HG03064 (cell line): ENCODE data around the gene DEFB121.
"Not testable (repeated sequence)": the region's sequence is repeated elsewhere in the genome, so short reads cannot be mapped to it uniquely, and the experiment has no call there.

Experiments used
- ATAC-seq: cut with Tn5 transposase; IDR thresholded peaks from one replicate; pipeline ENCODE4 v1.9.1; 2021; ENCODE audit warnings: low read depth; ENCODE audit not compliant: unreplicated experiment

DEFB121 gene, protein sequence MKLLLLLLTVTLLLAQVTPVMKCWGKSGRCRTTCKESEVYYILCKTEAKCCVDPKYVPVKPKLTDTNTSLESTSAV

DNA sequence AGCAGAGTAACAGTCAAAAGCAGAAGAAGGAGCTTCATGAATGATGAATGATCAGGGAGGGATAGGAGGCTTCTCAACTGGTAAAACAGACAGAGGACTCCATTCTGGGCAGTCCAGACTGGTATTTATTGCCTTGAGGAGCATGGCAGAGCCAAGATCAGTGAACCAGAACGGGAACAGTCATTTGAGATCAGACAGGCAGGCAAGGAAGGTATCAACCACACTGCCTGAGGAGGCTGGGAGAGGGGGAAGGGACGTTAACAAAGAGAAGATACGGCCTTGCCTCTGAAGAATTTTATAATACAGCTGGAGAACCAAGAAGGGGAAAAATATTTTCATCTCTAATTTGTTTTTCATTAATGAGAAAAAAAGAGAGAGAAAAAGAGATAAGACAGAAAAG is at the start of gene DEFB121:
TSS of gene DEFB121 (minus strand) at position 101 of the 400 bp plus-strand sequence. CDS start at position 38, 63 bp downstream.
- ATAC-seq: no peak

DNA sequence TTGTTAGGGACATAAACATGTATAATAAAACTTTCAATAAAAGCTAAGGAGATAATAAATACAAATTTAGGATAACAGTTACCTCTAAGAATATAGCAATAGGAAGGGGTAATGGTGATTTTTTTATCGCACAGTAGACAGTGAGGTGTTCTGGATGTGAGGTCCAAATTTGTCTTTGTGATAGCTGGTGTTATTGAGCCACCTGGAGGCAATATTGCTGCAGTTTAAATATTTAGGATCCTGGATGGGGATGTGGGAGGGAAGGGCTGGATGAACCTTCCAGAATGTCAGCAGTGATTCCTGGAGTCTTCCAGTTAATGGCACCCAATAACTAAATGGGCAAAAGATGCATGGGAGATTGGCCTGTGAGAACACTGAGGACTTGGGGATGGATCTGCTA is 48.3 kb upstream of the DEFB121 start:
- no peak for ATAC-seq

DNA sequence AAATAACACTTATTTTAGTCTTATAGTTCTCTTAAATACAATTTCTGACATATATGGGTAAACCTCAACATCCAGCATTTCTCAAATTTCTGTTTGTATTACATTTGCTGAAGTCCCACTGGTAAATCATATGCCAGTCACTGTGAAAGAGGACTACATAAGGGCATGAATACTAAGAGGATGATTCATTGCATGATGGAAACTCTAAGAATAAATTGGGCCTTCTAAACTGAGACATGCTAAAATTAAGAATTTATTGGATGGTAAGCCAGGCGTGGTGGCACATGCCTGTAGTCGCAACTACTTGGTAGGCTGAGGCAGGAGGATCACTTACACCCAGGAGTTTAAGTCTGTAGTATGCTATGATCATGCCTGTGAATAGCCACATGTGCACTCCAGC is 46.6 kb upstream of the DEFB121 start:
- no peak for ATAC-seq

DNA sequence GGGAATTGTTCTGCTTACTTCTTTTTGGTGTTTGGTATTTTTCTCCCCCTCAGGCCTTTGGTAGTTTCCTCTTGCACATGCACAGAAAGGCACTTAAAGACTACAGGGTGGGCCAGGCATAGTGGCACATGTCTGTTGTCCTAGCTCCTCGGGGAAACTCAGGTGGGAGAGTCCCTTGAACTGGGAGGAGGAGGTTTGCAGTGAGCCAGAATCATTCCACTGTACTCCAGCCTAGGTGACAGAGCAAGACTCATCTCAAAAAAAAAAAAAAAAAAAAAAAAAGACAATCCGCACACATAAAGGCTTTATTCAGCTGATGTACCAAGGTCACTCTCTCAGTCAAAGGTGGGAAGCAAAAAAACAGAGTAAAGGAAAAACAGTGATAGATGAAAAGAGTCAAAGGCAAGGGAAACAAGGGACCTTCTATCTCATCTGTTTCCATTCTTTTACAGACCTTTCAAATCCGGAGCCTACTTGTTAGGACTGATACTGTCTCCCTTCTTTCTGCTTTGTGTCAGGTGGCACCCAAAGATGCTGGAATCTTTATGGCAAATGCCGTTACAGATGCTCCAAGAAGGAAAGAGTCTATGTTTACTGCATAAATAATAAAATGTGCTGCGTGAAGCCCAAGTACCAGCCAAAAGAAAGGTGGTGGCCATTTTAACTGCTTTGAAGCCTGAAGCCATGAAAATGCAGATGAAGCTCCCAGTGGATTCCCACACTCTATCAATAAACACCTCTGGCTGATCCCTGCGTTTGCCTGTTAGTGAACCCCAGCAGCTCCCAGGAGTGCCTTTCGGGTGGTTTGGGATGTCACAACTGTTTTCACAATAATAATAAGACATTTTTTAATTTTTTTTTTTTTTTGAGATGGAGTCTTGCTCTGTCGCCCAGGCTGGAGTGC is 43.7 kb upstream of the DEFB121 start:
- no peak for ATAC-seq

DNA sequence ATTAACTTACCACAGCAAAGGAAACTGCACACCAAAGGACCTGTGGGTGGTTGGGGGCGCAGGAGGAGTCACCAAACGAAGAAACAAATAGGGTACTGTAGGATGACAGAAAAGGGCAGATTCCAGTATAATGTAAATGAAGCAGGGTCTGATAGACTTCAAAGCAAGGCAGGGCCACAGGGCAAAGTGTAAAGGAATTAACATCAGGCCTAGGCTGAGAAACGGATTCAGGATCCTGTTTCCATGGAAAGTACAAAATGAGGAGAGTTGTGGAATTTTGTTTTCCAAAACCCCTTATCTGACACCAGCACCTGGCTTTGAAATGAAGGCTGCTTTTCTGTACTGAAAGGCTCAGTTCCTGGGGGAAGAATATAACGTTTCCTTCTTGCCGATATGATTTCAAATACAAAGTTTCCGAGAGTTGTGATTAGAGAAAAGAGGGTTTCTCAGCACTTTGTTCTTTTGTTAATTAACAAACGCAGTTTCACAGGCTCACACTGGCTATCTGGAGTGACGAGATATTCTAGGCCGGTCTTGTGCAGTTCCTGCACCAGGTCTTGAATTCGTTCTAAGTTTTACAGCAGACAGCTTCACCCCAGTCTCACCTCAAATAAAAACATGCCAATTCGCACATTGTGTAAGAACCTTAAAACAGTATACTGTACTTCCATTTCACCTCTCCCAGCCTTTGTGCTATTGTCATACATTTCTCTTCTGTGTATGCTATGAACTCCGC is 40.2 kb upstream of the DEFB121 start:
- no peak for ATAC-seq

DNA sequence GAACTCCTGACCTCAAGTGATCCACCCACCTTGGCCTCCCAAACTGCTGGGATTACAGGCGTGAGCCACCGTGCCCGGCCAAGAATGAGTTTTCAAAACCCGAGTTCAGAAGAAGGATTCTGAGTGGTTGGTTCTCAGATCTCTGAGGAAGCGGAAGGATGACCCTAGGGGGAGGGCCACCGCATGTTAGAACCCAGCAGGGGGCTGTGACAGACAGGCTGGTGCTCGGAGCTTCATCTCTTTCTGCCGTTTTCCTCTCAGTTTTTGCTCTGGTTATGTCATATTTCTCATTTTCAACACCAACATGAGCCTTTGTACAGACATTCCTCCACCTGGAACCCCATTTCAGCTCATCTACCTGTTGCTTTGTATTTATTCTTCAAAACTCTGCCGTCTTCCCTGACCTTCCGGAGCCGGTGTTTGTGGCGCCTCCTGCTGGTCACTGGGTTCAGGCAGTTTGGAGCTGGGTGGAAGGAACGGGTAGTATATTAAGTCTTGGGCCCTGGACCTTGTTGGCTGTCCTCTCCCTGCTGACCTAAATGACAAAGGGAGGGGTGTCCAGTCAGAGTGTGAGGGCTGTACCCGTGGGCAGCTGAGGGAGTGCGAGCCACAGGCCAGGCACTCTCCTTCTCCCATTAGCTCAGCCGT is 34.1 kb upstream of the DEFB121 start, which contains the start of gene DEFB123:
TSS of gene DEFB123 (plus strand) at position 621 of the 648 bp plus-strand sequence. CDS start 67 bp downstream, outside the sequence.
- no peak for ATAC-seq

DNA sequence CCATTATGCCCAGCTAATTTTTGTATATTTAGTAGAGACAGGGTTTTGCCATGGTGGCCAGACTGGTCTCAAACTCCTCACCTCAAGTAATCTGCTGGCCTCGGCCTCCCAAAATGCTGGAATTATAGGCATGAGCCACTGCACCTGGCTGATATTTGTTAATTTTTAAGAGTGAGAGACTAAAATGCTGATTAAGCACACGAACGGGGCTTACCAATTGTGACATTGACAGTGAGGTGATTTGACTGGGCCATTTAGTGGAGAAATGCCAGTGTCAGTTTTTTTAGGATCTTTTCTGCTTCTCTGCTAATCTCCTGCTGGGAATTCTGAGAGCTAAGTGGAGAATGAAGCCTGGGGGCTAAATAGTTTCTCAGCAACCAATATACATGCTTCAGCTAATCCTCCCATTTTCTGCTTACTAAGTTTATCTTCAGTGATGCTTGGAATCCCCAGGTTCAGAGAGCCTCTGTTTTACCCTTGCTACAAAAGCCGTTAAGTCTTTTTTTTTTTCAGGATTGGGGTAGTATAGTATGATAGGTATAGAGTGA is 24.6 kb upstream of the DEFB121 start:
- ATAC-seq: no peak

DNA sequence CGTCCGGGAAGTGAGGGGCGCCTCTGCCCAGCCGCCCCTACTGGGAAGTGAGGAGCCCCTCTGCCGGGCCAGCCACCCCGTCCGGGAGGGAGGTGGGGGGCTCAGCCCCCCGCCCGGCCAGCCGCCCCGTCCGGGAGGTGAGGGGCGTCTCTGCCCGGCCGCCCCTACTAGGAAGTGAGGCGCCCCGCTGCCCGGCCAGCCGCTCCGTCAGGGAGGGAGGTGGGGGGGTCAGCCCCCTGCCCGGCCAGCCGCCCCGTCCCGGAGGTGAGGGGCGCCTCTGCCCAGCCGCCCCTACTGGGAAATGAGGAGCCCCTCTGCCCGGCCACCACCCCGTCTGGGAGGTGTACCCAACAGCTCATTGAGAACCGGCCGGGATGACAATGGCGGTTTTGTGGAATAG is 21.6 kb upstream of the DEFB121 start:
- not testable (repeated sequence) for ATAC-seq

DNA sequence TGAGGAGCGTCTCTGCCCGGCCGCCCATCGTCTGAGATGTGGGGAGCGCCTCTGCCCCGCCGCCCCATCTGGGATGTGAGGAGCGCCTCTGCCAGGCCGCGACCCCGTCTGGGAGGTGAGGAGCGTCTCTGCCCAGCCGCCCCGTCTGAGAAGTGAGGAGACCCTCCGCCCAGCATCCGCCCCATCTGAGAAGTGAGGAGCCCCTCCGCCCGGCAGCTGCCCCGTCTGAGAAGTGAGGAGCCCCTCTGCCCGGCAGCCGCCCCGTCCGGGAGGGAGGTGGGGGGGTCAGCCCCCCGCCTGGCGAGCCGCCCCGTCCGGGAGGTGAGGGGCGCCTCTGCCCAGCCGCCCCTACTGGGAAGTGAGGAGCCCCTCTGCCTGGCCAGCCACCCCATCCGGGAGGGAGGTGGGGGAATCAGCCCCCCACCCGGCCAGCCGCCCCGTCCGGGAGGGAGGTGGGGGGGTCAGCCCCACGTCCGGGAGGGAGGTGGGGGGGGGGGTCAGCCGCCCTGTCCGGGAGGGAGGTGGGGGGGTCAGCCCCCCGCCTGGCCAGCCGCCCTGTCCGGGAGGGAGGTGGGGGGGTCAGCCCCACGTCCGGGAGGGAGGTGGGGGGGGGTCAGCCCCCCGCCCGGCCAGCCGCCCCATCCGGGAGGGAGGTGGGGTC is 21.0 kb upstream of the DEFB121 start:
- not testable (repeated sequence) for ATAC-seq

DNA sequence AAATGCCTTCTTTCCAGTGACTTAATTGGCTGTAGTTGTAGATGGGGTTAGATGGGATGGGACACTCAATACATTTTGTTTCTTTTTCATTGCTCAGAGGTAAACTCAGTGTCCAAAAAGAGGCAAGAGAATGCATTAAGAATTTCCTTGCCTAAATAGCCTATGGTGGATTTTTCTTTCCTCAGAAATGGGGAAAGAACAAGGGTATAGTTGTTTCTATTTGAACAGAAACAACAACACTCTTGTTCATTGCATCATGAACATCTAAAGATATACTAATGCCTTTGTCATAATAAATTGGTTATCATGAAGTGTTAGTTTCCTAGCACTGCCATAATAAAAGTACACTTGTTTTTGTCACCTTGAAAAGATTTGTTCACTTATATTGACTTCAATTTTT is 19.8 kb upstream of the DEFB121 start:
- ATAC-seq: no peak

DNA sequence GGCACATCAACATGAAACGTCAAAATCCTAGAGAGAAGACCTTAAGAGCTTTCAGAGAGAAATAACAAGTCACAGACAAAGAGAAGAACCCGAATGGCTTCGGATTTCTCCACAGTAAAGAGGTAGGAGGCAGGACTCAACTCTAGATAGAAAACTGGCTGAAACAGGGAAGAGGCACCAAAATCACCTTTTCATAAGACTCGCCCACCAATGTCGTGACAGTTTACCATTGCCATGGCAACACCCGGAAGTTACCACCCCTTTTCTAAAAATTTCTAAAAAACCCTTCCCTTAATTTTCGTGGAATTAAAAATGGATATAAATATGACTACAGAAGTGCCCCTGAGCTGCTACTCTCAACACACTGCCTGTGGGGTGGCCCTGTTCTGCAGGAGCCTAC is 12.3 kb upstream of the DEFB121 start:
- no peak for ATAC-seq

DNA sequence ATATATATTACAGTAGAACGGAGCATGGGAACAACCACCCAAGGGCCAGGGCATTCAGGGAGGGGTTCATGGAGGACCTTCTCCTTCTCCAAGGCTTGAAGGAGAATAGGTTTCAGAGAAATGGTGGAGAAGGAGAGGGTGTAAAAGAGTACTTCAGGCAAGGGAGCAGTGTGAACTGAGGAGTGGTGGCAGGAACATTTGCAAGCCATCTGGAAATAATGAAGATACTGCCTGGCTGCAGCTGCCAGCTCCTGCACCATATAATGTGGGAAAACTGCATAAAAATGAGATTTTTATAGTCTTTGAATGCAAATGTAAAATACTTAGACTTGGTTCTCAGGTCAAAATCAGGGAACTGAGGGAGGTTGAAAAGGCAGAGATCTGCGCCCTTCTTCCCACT is 9.6 kb upstream of the DEFB121 start:
- no peak for ATAC-seq

DNA sequence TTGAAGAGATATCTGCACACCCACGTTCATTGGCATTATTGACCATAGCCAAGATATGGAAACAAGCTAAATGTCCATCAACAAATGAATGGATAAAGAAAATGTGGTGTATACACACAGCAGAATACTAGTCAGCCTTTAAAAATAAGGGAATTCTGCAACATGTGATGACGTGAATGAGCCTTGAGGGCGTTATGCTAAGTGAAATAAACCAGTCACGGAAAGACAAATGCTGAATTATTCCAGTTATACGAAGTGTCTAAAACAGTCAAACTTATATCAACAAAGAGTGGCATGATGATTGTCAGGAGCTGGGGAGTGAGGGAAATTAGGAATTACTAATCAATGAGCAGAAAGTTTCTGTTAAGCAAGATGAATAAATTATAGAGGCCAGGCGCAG is 8.4 kb upstream of the DEFB121 start:
- no peak for ATAC-seq

DNA sequence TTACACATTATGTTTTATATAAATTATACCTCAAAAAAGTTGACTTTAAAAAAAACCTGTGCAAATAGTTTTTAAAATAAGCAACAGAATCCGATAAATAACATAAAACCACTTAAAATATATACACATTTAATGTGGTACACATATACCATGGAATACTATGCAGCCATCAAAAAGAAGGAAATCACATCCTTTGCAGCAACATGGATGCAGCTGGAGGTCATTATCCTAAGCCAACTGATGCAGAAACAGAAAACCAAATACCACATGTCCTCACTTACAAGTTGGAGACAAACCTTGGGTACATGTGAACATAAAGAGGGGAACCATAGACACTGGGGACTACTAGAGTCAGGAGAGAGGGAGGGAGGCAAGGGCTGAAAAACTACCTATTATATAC is 4.0 kb upstream of the DEFB121 start:
- ATAC-seq: no peak

DNA sequence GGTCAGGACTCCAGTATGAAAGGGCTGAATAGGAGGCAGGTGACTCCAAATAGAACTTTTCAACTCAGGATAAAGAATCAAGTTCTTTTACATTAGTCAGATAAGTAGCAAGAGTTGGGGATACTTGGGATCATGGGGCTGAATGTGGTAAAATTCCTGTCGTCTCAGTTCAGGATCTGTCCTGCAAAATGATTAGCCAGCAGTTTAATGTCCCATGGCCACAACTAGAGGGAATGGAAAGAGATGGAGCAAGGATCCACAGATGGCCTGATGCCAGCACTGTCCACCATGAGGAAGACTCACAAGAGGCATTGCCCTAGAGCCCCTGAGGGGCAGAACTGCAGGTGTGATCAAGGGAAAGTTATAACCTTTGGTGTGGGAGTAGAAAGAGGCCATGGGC is 2.1 kb downstream of the DEFB121 start:
- ATAC-seq: no peak

DNA sequence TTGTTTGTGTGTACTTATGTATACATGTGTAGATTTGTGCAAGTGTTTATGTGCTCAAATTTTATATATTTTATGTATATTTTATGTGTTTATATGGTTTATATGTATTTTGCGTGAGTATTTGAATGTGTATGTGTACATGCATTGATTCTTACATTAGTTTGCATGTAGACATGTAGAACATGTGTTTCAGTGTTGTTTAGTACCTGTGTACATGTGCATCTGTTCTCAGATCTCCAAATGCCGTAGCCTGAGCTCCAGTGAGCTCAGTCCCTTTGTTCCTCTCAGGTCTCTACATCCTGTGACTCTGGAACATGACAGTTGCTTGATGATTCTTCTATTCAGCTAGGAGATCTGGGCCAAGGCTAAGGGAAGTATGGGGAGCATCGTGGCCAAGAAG is 11.1 kb downstream of the DEFB121 start:
- no peak for ATAC-seq

DNA sequence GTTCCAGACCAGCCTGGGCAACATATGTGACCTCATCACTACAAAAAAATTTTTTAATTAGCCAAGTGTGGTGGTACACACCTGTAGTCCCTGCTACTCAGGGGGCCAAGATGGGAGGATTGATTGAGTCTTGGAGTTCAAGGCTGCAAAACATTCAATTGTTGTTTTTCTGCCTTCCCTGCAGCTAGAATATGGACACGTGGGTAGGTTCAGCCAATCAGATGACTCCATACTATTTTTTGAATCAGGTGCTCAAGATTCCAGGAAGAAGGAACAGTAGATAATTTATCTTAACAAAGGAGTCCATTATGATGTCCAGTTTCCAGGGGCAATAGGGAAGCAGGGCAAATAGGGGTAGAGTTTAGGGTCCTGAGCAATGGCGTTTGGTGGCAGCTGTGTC is 13.2 kb downstream of the DEFB121 start:
- ATAC-seq: no peak

DNA sequence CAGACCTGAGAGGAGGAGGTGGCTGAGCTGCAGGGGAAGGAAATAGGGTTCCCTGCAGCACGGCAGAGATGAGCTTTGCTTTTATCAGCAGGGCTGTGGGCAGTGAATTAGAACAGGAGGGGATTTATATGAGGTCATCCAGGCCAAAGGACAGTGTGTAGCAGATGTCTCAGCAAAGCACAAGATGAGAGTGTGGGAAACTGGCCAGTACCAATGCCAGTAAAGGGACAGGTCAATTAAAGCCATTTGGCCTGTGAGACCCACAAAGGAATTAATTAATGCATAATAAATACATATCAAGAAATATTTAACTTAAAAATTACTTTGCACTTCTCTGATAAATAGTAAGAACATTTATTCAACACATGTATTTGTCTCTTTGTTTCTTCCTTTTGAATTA is 15.5 kb downstream of the DEFB121 start, which contains the start of gene DEFB119:
TSS of gene DEFB119 (minus strand) at position 101 of the 400 bp plus-strand sequence. CDS start 107 bp downstream, outside the sequence.
- no peak for ATAC-seq

DNA sequence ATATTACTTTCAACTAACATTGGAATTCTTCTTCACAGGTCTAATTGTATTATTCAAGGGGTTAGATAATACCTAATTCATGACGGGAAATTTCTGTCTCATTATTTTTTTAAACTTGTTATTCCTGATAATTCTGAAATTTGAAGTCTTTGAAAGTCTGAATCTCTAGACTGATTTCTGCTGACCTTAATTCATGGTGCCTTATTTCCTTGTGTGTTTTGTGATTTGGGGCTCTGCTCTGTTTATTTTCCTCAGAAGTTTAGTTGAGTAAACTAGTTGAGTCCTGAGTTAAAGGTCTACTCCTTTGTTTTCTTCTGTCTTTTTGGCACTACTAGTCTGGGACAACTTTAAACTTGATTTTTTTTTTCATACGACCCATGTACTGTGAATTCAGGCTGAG is 31.7 kb downstream of the DEFB121 start:
- ATAC-seq: no peak

DNA sequence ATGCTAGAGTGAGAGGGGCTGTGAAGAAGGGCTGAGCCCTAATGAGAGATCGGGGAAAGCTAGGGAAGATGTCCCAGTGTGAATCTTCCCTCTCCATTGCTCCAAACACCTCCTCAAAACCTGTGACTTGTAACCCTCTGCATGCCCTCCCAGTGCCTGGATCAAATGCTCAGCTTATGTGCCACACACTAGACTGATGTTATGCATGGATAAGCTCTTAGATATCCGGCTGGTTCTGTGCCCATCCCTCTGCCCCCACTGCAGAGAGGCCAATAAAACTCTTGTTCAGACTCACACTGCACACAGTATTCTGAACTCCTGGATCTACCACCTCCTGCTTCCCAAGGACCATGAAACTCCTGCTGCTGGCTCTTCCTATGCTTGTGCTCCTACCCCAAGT is 37.7 kb downstream of the DEFB121 start, which contains the start of gene DEFB118:
TSS of gene DEFB118 (plus strand) at position 301 of the 400 bp plus-strand sequence. CDS start at position 351, 50 bp downstream.
- no peak for ATAC-seq
